Adrenal gland (tissue), 12 donors: ENCODE measurements around the gene CTSZ. TPM values are rescaled to one million over a fixed set of nuclear protein-coding genes. Genes with fewer than 3 reads are reported as not detected.

Source experiments
- DNase-seq, 7 donors: peaks; one replicate each; pipeline ENCODE4 v3.0.0-alpha.2; 2019 to 2020
- H3K27ac ChIP-seq, 5 donors: fragments of 200-600 bp; sonication (generic) in 4 of 5; 1 replicate in 3 of 5; 2 replicates in 2 of 5; pipeline versions ENCODE4 v1.5.1 to v1.8.0; 2016 to 2020; ENCODE audit warnings: mild to moderate bottlenecking in 1 of 5
- H3K27me3 ChIP-seq: fragments of 200-600 bp; 2 replicates; pipeline ENCODE4 v1.8.0; 2021
- H3K36me3 ChIP-seq, 2 donors: fragments of 200-600 bp; replicated peaks in 1 of 2; 1 replicate in 1 of 2; 2 replicates in 1 of 2; pipeline versions ENCODE4 v1.5.1 to v1.8.0; 2018 to 2022
- H3K4me1 ChIP-seq, 2 donors: fragments of 200-600 bp; replicated peaks in 1 of 2; 1 replicate in 1 of 2; 2 replicates in 1 of 2; pipeline versions ENCODE4 v1.5.1 to v1.8.0; 2018 to 2021
- H3K4me3 ChIP-seq, 4 donors: fragments of 200-600 bp; sonication (generic) in 3 of 4; one replicate each; pipeline ENCODE4 v1.5.1; 2016 to 2018
- H3K9me3 ChIP-seq, 3 donors: fragments of 200-600 bp; sonication (generic) in 1 of 3; replicated peaks in 1 of 3; 1 replicate in 2 of 3; 2 replicates in 1 of 3; pipeline versions ENCODE4 v1.5.1 to v1.8.0; 2016 to 2021
- CTCF ChIP-seq, 6 experiments: fragments of 450-650 bp in 4 of 6; fragments of 200-600 bp in 2 of 6; sonication (generic) in 1 of 6; IDR thresholded peaks; 1 replicate in 5 of 6; 2 replicates in 1 of 6; pipeline versions ENCODE4 v1.5.1 to v1.8.0; 2016 to 2021; ENCODE audit warnings: antibody characterized with exemption in 6 of 6, mild to moderate bottlenecking in 2 of 6, moderate library complexity in 1 of 6
- POLR2A ChIP-seq, 2 donors: fragments of 450-650 bp; IDR thresholded peaks; one replicate each; pipeline ENCODE4 v1.6.1; 2017; ENCODE audit warnings: antibody characterized with exemption in 2 of 2, mild to moderate bottlenecking in 2 of 2, moderate library complexity in 1 of 2
- whole genome bisulfite sequencing, 4 donors: extraction: QIAGEN DNeasy Blood & Tissue Kit in 2 of 4; methylation state at CpG; one replicate each; pipeline versions ENCODE4 v1.1.5 to v1.1.7; 2013 to 2017; 5-methylcytosine and 5-hydroxymethylcytosine counted together
- intact Hi-C, 2 donors: fragments of 100-400 bp; cut with DNase I; formaldehyde crosslinking; loops; one replicate each; pipeline versions ENCODE4 v1.14.1 to v1.15.0; 2022 to 2023
- polyA plus RNA-seq, 3 donors: library from polyadenylated mRNA; stranded (reverse); fragments of 200-250 nt in 2 of 3; fragments of 350-450 nt in 1 of 3; fragmentation: Illumina TruSeq in 1 of 3; extraction: RNeasy Lipid Tissue Mini Kit (QIAGEN cat#74804) in 1 of 3; gene quantifications; one replicate each; pipeline ENCODE4 v1.2.3, GENCODE V29; 2013 to 2014
- total RNA-seq, 9 donors: library from RNA; depleted of rRNA in 4 of 9; stranded (reverse); fragments of >200 nt in 4 of 9; fragments of 120-200 nt in 1 of 9; fragmentation: NEBNext Ultra II Directional in 1 of 9; extraction: Animal tissue kit (Norgen Biotek cat#: 25700) in 1 of 9; gene quantifications; one replicate each; pipeline versions ENCODE4 v1.1.0 to v1.2.4, GENCODE V29; 2013 to 2023
- donor health status: healthy with polysubstance abuse.
- donor health status: Bipolar disorder and iron deficiency.
- donor health status: DM: yes; HTN: yes; CAD: no.
- donor health status: DM: no; HTN: no; CAD: no.
- donor health status: DM: no; HTN: no; CAD: no.
- donor health status: DM: yes; HTN: yes; CAD: no.

The CTSZ gene
- total and polyA plus RNA-seq, 12 donors: 36.4 to 266 (median 155) TPM

- H3K36me3 ChIP-seq: peaks cover 0 to 63% of the 10 kb centered on the region in 2 donors
These were observed 25.6 kb upstream of the CTSZ start for GRCh38 chr20:59032713-59033059.

GRCh38 chr20:59032023-59032712 lies 25.1 kb upstream of the CTSZ start, which contains the start of gene ATP5F1E:
TSS of gene ATP5F1E (minus strand) at chr20:59032335. CDS start at chr20:59032251, 84 bp downstream.
- no peaks in the 10 kb centered on the region for H3K27me3 ChIP-seq
- H3K4me3 ChIP-seq: peak within 1 kb of the TSS in 3 of 4 donors; percentile 34 to 83 (median 60)
- peaks cover 22 to 47% of the 10 kb centered on the region in 2 donors for H3K4me1 ChIP-seq
- peaks cover 0 to 59% of the 10 kb centered on the region in 2 donors for H3K36me3 ChIP-seq
- no peaks in the 10 kb centered on the region for H3K9me3 ChIP-seq
- intact Hi-C loops: loop anchor here in 1 of 2 donors (10.0 kb wide), 1 partner anchor 47 kb away; the partner anchor contains the start of gene NELFCD
- WGBS, 4 donors: 0% methylated on average over 4 to 86 of the region's 86 CpGs
- peak; percentile 94 to 98 (median 96) for DNase-seq
- H3K27ac ChIP-seq: peak within 1 kb of the TSS; percentile 43 to 96 (median 85)
- TF ChIP-seq CTCF (IDR thresholded peaks at IDR 0.05): no peak
- TF ChIP-seq POLR2A (IDR thresholded peaks at IDR 0.05): peak; percentile 71 to 74

More at GRCh38 chr20:59032713-59033059, 25.6 kb upstream of the CTSZ start:
- Histone ChIP-seq H3K4me1 (peaks cover 22 to 44% of the 10 kb centered on the region in 2 donors), H3K4me3 (peak overlapping the region in 3 of 4 donors; percentile 34 to 83 (median 60)), H3K9me3 (no peaks in the 10 kb centered on the region), H3K27ac (peak overlapping the region in 4 of 5 donors; percentile 78 to 96 (median 86)), H3K27me3 (no peaks in the 10 kb centered on the region)
- intact Hi-C loops: loop anchor here in 1 of 2 donors (10.0 kb wide), 1 partner anchor 48 kb away; the partner anchor contains the start of gene NELFCD
- WGBS, 4 donors: 1 to 3% (median 2%) methylated on average over 10 to 13 of the region's 13 CpGs
- peak in 2 of 7 donors; percentile 31 to 39 for DNase-seq
- no peak for TF ChIP-seq POLR2A (IDR thresholded peaks at IDR 0.05)
- peak in 4 of 6 experiments; percentile 9 to 57 (median 44) for TF ChIP-seq CTCF (IDR thresholded peaks at IDR 0.05)

DNA sequence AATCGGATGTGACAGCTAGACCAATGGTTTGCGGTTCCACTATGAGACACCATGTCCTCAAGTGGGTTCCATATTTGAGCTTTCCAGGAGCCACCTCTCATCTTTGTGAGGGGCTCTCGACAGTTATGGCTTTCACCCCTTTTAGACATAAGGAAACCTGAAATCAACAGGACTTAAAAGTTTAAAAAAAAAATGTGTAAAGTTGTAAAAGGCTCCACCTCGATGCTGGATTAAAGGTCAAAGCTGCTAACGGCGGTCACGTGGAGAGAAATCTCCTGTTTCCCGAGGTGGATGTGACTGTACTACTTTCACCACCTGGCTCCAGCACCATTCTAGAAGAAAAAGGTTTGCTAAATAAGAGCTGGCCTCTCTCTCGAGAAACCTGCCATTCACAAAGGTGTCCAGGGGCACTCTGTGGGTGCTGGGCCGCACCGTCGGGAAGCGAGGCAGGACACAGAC lies 24.5 kb upstream of the CTSZ start:
- Histone ChIP-seq H3K9me3 (no peaks in the 10 kb centered on the region), H3K27me3 (no peaks in the 10 kb centered on the region), H3K27ac (peak overlapping the region; percentile 43 to 96 (median 85)), H3K4me3 (peak overlapping the region in 3 of 4 donors; percentile 19 to 83 (median 60)), H3K4me1 (peaks cover 22 to 47% of the 10 kb centered on the region in 2 donors), H3K36me3 (peaks cover 0 to 53% of the 10 kb centered on the region in 2 donors)
- 16 to 30% (median 20%) methylated on average over 8 to 13 of the region's 13 CpGs for WGBS, 4 donors
- intact Hi-C loops: loop anchor here in 1 of 2 donors (10.0 kb wide), 1 partner anchor 47 kb away; the partner anchor contains the start of gene NELFCD
- no peak for TF ChIP-seq POLR2A (IDR thresholded peaks at IDR 0.05)
- TF ChIP-seq CTCF (IDR thresholded peaks at IDR 0.05): no peak
- peak in 1 of 7 donors; percentile 50 for DNase-seq

GRCh38 chr20:59030911-59031563 lies 24.0 kb upstream of the CTSZ start:
- H3K9me3 ChIP-seq: no peaks in the 10 kb centered on the region
- DNase-seq: no peak
- H3K4me1 ChIP-seq: peaks cover 22 to 47% of the 10 kb centered on the region in 2 donors
- peak overlapping the region in 1 of 5 donors; percentile 87 for H3K27ac ChIP-seq
- TF ChIP-seq CTCF (IDR thresholded peaks at IDR 0.05) (no peak), POLR2A (IDR thresholded peaks at IDR 0.05) (no peak)
- intact Hi-C loops: loop anchor here in 1 of 2 donors (10.0 kb wide), 1 partner anchor 46 kb away; the partner anchor contains the start of gene NELFCD
- peak overlapping the region in 3 of 4 donors; percentile 19 to 83 (median 60) for H3K4me3 ChIP-seq
- H3K27me3 ChIP-seq: no peaks in the 10 kb centered on the region
- H3K36me3 ChIP-seq: peaks cover 0 to 48% of the 10 kb centered on the region in 2 donors
- WGBS, 4 donors: 65 to 76% (median 72%) methylated on average over 7 of the region's 7 CpGs
